ENCODE measurements around the gene CTSF.

- TF ChIP-seq CTCF (IDR thresholded peaks at IDR 0.05), result no peak
- no peak for TF ChIP-seq POLR2A (IDR thresholded peaks at IDR 0.05)
These were observed 22.8 kb upstream of the CTSF start for GRCh38 chr11:66591175-66591574.
